ENCODE measurements around the gene KDM5C. TPM values are rescaled to one million over a fixed set of nuclear protein-coding genes. Genes with fewer than 3 reads are reported as not detected.
A peak's percentile ranks its signal among the peaks of the same experiment; 100 is the strongest.

KDM5C gene
- total RNA-seq, 6 experiments from 2014 or later: 57.9 to 65.9 (median 61.4) TPM

DNA sequence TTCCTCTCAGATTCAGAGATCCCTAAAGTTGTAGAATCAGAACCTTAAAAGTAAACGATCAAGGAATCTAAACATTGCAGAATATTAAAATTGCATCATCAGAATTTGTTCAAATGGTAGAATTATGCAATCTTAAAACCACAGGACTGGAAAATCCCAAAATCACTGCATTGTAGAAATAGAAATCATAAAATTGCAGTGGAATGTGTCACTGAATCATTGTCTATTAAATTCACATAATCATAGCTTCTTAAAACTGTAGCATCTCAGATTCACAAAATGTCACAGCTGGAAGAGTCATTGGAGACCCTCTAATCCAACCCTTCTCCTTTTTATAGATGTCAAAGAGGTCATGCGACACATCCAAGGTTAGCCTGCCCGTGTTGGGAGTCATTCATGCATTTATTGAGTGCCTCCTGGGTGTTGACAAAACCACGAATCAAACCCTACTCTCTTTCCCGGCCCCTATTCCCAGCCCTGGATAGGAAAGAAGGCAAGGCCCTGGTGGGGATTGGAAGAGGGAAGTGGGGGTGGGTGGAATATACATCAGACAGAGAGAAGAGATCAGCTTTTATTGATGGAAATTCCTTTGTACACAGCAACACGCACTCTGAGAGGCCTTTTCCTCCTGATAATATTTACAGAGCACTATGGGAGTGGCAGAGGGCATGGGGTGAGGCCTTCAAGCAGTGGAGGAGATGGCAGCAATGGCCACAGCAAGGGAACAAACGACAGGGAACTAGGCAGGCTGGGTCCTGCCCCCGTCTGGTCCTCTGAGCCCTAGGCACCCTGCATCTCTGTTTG is 41.0 kb upstream of the KDM5C start:
- Mint-ChIP-seq H3K4me3 (peak overlapping the region; percentile 31), H3K36me3 (ENCODE audit: low read depth) (no peaks in the 10 kb centered on the region)
- peak; percentile 51 for DNase-seq

DNA sequence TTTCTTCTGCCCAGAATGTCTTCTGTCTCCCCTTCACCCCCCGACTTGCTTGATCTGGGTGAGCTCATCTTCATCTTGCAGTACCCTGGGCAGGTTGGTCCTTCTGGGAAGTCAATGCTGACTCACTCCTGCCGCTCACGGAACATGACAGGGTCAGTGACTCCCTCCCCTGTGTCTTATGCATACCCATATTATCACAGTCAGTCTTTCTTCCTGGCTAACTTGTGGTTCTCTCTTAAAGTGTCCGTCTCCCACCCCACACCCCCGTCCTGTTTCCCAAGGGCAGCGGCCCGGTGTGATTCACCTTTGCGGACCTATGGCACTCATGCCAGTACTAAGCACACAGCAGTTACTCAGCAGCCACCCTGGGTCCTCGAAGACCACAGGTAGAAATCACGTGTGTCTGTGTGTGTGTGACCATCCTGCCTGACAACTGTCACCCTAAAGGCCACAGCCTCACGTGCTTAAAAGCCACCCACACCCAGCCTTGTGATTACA is 38.6 kb upstream of the KDM5C start:
- Mint-ChIP-seq H3K4me3 (peak overlapping the region; percentile 48), H3K27ac (peak overlapping the region; percentile 74), H3K9me3 (no peaks in the 10 kb centered on the region), H3K36me3 (ENCODE audit: low read depth) (no peaks in the 10 kb centered on the region), H3K27me3 (ENCODE audit: insufficient read depth) (peaks cover 2% of the 10 kb centered on the region; the same call in 1 of the 2 replicates), H3K4me1 (ENCODE audit: low read depth) (peaks cover 46% of the 10 kb centered on the region)
- TF ChIP-seq, protein P1, sequence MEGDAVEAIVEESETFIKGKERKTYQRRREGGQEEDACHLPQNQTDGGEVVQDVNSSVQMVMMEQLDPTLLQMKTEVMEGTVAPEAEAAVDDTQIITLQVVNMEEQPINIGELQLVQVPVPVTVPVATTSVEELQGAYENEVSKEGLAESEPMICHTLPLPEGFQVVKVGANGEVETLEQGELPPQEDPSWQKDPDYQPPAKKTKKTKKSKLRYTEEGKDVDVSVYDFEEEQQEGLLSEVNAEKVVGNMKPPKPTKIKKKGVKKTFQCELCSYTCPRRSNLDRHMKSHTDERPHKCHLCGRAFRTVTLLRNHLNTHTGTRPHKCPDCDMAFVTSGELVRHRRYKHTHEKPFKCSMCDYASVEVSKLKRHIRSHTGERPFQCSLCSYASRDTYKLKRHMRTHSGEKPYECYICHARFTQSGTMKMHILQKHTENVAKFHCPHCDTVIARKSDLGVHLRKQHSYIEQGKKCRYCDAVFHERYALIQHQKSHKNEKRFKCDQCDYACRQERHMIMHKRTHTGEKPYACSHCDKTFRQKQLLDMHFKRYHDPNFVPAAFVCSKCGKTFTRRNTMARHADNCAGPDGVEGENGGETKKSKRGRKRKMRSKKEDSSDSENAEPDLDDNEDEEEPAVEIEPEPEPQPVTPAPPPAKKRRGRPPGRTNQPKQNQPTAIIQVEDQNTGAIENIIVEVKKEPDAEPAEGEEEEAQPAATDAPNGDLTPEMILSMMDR (IDR thresholded peaks at IDR 0.05): no peak
- peak; percentile 81 for DNase-seq

More for the DNA sequence above, 41.0 kb upstream of the KDM5C start:
- TF ChIP-seq, protein P1 (IDR thresholded peaks at IDR 0.05): no peak
- H3K9me3 Mint-ChIP-seq: no peaks in the 10 kb centered on the region
- peak overlapping the region; percentile 78 for H3K27ac Mint-ChIP-seq
- H3K27me3 Mint-ChIP-seq (ENCODE audit: insufficient read depth): peaks cover 2% of the 10 kb centered on the region; the same call in 1 of the 2 replicates
- peaks cover 46% of the 10 kb centered on the region for H3K4me1 Mint-ChIP-seq (ENCODE audit: low read depth)

DNA sequence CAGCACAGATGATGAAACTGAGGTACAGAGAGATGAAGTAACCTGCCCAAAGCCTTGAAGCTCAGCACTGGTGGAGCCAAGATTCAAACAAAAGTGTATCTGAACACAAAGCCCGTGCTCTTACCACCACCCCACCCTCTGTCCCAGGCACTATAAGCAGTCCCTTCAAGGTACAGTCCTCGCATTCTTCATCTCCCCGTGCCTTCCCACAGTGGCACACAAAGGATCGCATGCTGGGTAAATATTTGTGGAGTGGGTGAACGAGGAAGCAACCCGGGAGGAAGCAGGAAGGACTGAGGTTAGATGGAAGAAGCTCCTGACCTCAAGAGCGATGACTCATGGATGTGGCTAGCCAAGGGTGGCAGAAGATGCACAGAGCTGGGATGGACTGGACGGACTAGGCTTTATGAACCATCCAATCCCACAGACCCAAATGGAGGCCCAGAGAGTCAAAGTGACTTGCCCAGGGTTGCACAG is 37.9 kb upstream of the KDM5C start:
- TF ChIP-seq, protein P1 (IDR thresholded peaks at IDR 0.05): no peak
- peak; percentile 63 for DNase-seq
- Mint-ChIP-seq H3K9me3 (no peaks in the 10 kb centered on the region), H3K4me1 (ENCODE audit: low read depth) (peaks cover 46% of the 10 kb centered on the region), H3K36me3 (ENCODE audit: low read depth) (no peaks in the 10 kb centered on the region), H3K27me3 (ENCODE audit: insufficient read depth) (peaks cover 2% of the 10 kb centered on the region; the same call in 1 of the 2 replicates), H3K27ac (peak overlapping the region; percentile 74), H3K4me3 (peak overlapping the region; percentile 48)

DNA sequence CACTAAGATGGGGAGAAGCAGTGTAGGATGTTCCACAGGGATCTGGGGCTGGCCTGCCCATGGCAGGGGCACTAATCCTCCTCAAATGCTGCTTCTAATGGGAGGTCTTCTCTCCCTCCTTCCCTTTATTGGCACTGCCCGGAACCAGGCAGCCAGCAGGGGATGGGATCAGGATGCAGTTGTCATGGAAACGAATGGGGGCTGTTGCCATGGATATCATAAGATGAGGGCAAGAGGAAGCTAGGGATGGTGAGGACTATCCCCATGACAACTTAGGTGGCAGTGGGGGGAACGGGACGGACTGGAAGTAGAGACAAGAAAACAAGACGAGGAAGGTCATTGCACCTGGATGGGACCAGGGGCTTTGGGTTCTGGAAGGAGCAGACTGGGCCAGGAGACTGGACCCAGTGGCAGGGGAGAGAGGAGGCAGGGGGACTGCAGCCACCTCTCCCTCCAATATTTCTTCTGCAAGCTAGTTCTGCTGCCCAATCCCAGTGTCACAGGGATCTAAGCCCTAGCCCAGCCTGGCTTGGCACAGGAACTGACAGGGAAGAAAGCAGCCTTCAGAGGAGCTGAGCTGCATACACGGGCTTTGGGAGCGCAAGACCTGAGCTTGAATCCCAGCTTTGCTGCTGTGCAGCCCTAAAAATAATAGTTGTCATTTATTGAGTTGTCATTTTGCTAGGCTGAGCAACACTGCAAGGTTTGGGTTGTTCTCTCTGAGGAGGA is 37.3 kb upstream of the KDM5C start:
- Mint-ChIP-seq H3K36me3 (ENCODE audit: low read depth) (no peaks in the 10 kb centered on the region), H3K27ac (peak overlapping the region; percentile 74), H3K9me3 (no peaks in the 10 kb centered on the region), H3K4me3 (peak overlapping the region; percentile 48; the same call in 1 of the 2 replicates), H3K4me1 (ENCODE audit: low read depth) (peaks cover 46% of the 10 kb centered on the region), H3K27me3 (ENCODE audit: insufficient read depth) (peaks cover 2% of the 10 kb centered on the region; the same call in 1 of the 2 replicates)
- TF ChIP-seq, protein P1 (IDR thresholded peaks at IDR 0.05): no peak
- no peak for DNase-seq

DNA sequence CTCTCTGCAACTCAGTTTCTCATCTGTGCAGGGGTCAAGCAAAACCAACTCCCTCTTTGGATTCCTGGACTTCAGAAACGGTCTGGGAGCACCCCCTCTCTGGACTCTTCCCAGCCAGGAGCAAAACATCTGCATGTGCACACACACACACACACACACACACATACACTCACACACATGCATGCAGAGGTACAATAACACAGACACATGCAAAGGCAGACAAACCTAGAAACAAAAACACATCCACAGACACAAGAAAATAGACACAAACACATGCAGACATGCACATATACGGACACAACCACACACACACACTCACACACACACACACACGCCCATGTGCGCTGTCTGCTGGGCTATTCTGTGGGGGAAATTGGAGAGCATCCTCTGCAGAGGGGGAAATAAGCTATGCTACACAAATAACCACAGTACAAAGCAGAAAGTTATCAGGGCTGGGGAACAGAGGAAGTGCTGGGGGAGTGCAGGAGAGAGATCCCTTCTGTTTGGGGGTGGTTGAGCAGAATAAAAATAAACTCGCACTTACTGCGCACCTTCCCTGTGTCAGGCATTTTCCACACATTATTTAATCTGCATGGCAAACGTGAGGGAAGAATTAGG is 36.5 kb upstream of the KDM5C start:
- no peaks in the 10 kb centered on the region for H3K9me3 Mint-ChIP-seq
- TF ChIP-seq, protein P1 (IDR thresholded peaks at IDR 0.05): no peak
- no peak overlapping the region for H3K27ac Mint-ChIP-seq

More for the DNA sequence above, 36.5 kb upstream of the KDM5C start:
- peaks cover 2% of the 10 kb centered on the region for H3K27me3 Mint-ChIP-seq (ENCODE audit: insufficient read depth)
- H3K36me3 Mint-ChIP-seq (ENCODE audit: low read depth): no peaks in the 10 kb centered on the region
- no peak for DNase-seq
- no peak overlapping the region for H3K4me3 Mint-ChIP-seq
- peaks cover 45% of the 10 kb centered on the region for H3K4me1 Mint-ChIP-seq (ENCODE audit: low read depth)

All from HFFc6 (cell line).